Measurements from ENCODE around the gene CCSAP.

CCSAP gene

GRCh38 chr1:229282295-229282823 is 60.5 kb downstream of the CCSAP start:
- Histone ChIP-seq H3K79me2 (ENCODE audit: control insufficient read depth, low read length) (peaks cover 92% of the 10 kb centered on the region), H4K20me1 (ENCODE audit: control insufficient read depth, insufficient read depth, low read depth, low read length) (peaks cover 11% of the 10 kb centered on the region; the same call in 1 of the 2 replicates), H3K27me3 (ENCODE audit: control insufficient read depth, low read length) (no peaks in the 10 kb centered on the region), H3K4me2 (ENCODE audit: low read length) (no peak overlapping the region), H3K36me3 (ENCODE audit: control insufficient read depth, low read length) (peaks cover 4% of the 10 kb centered on the region), H3K9me2 (replicated peaks; ENCODE audit: control insufficient read depth, low read length) (no peaks in the 10 kb centered on the region), H3K9me3 (ENCODE audit: control insufficient read depth, insufficient read depth, low read length) (no peaks in the 10 kb centered on the region), H3F3A (ENCODE audit: control insufficient read depth, insufficient read depth) (no peaks in the 10 kb centered on the region), H3K27ac (ENCODE audit: low read depth, low read length) (no peak overlapping the region), H3K4me3 (ENCODE audit: low read length) (no peak overlapping the region), H3K4me1 (ENCODE audit: control insufficient read depth, low read length) (no peaks in the 10 kb centered on the region)
- TF ChIP-seq CTCF (IDR thresholded peaks at IDR 0.05; ENCODE audit: low read depth, low read length, poor library complexity, severe bottlenecking) (no peak), EZH2phosphoT487 (IDR thresholded peaks at IDR 0.05; ENCODE audit: borderline replicate concordance, low read length) (no peak)

- H3K79me2 ChIP-seq (ENCODE audit: control insufficient read depth, low read length) = peaks cover 93% of the 10 kb centered on the region
- no peak overlapping the region for H3K4me3 ChIP-seq (ENCODE audit: low read length)
- H3K36me3 ChIP-seq (ENCODE audit: control insufficient read depth, low read length) = peaks cover 4% of the 10 kb centered on the region
- H3K27ac ChIP-seq (ENCODE audit: low read depth, low read length) = no peak overlapping the region
- TF ChIP-seq CTCF (IDR thresholded peaks at IDR 0.05; ENCODE audit: low read depth, low read length, poor library complexity, severe bottlenecking) (no peak), EZH2phosphoT487 (IDR thresholded peaks at IDR 0.05; ENCODE audit: borderline replicate concordance, low read length) (no peak)
- no peak overlapping the region for H3K4me2 ChIP-seq (ENCODE audit: low read length)
- H3K9me2 ChIP-seq (replicated peaks; ENCODE audit: control insufficient read depth, low read length) = no peaks in the 10 kb centered on the region
- no peaks in the 10 kb centered on the region for H3F3A ChIP-seq (ENCODE audit: control insufficient read depth, insufficient read depth)
- H3K4me1 ChIP-seq (ENCODE audit: control insufficient read depth, low read length) = no peaks in the 10 kb centered on the region
- H4K20me1 ChIP-seq (ENCODE audit: control insufficient read depth, insufficient read depth, low read depth, low read length) = peaks cover 11% of the 10 kb centered on the region
- H3K27me3 ChIP-seq (ENCODE audit: control insufficient read depth, low read length) = no peaks in the 10 kb centered on the region
- H3K9me3 ChIP-seq (ENCODE audit: control insufficient read depth, insufficient read depth, low read length) = no peaks in the 10 kb centered on the region
Observed at GRCh38 chr1:229281339-229281926, 61.4 kb downstream of the CCSAP start.

DNA sequence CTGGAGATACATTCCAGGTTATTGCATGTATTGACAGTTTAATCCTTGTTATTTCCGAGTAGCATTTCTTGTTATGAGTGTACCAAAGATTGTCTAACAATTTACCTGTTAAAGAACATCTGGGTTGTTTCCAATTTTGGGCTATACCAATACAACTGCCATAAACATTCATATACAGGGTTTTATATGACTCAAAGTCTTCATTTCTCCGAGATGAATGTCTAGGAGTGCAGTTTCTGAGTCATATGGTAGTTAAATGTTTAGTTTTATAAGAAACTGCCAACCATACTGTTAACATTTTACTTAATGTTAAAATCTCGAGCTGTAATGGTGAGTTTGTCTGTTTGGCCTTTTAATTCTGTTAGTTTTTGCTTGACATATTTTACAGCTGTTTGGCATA is 61.9 kb downstream of the CCSAP start:
- H3F3A ChIP-seq (ENCODE audit: control insufficient read depth, insufficient read depth) = no peaks in the 10 kb centered on the region
- H3K79me2 ChIP-seq (ENCODE audit: control insufficient read depth, low read length) = peaks cover 93% of the 10 kb centered on the region
- TF ChIP-seq EZH2phosphoT487 (IDR thresholded peaks at IDR 0.05; ENCODE audit: borderline replicate concordance, low read length) (no peak), CTCF (IDR thresholded peaks at IDR 0.05; ENCODE audit: low read depth, low read length, poor library complexity, severe bottlenecking) (no peak)
- no peaks in the 10 kb centered on the region for H3K9me3 ChIP-seq (ENCODE audit: control insufficient read depth, insufficient read depth, low read length)
- H3K36me3 ChIP-seq (ENCODE audit: control insufficient read depth, low read length) = peaks cover 4% of the 10 kb centered on the region
- H3K27me3 ChIP-seq (ENCODE audit: control insufficient read depth, low read length) = no peaks in the 10 kb centered on the region
- H3K9me2 ChIP-seq (replicated peaks; ENCODE audit: control insufficient read depth, low read length) = no peaks in the 10 kb centered on the region
- H3K27ac ChIP-seq (ENCODE audit: low read depth, low read length) = no peak overlapping the region
- no peak overlapping the region for H3K4me2 ChIP-seq (ENCODE audit: low read length)
- H3K4me1 ChIP-seq (ENCODE audit: control insufficient read depth, low read length) = no peaks in the 10 kb centered on the region
- peaks cover 11% of the 10 kb centered on the region for H4K20me1 ChIP-seq (ENCODE audit: control insufficient read depth, insufficient read depth, low read depth, low read length)
- no peak overlapping the region for H3K4me3 ChIP-seq (ENCODE audit: low read length)
